Mononuclear cell (primary cell): ENCODE measurements around the gene ANHX. TPM values are rescaled to one million over a fixed set of nuclear protein-coding genes. Genes with fewer than 3 reads are reported as not detected.
"Not testable (repeated sequence)": the region's sequence is repeated elsewhere in the genome, so short reads cannot be mapped to it uniquely, and the experiment has no call there.

Experiments
- H3K27me3 ChIP-seq: 2 replicates; pipeline ENCODE4 v1.6.0; 2011; ENCODE audit warnings: low read length, control low read depth; ENCODE audit not compliant: insufficient read depth
- H3K4me1 ChIP-seq: 2 replicates; pipeline ENCODE4 v1.5.1; 2011; ENCODE audit warnings: mild to moderate bottlenecking, low read length, control low read depth; ENCODE audit not compliant: insufficient read depth
- H3K4me3 ChIP-seq: 2 replicates; pipeline ENCODE4 v1.5.1; 2011; ENCODE audit warnings: mild to moderate bottlenecking, low read length, moderate library complexity
- H3K9me3 ChIP-seq: 2 replicates; pipeline ENCODE4 v1.5.1; 2011; ENCODE audit warnings: low read depth, mild to moderate bottlenecking, control low read depth, low read length
- total RNA-seq: library from RNA; depleted of rRNA; stranded (reverse); fragments of >200 nt; gene quantifications from one replicate; pipeline ENCODE4 v1.2.3, GENCODE V29; 2012

Gene ANHX
- total RNA-seq, result not detected

DNA sequence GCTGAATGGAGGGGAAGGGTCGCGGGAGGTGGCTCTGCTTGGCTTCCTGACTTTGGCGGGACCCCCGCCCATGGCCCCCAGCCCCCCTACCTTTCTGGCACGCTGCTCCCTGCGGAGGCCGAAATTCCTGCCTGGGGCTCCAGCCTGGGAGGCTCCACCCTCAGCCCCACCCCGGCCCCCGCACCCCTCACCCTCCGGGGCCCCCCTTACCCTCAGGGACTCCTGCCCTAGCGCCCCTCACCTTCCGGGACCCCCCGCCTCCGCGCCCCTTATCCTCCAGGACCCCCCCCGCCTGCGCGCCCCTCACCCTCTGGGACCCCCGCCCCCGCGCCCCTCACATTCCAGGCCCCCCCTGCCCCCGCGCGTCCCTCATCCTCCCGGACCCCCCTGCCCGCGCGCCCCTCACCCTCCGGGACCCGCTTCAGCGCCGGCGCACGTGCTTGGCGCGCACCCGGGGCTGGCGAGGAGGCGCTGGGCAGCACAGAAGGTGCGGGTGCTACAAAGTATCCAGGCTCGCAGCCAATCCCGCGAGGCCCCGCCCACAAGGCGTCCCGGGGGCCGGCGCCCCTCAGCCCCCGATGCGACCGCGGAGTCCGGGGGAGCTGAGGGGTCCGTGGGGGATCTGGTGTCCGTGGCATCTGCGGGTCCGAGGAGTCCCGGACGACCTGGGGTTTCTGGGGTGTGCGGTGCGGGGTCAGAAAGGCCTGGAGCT lies at the start of gene ANHX:
ANHX (minus strand) TSS at position 477 of the 712 bp plus-strand sequence. CDS start 1,521 bp downstream, outside the sequence.
- H3K4me1 ChIP-seq, result no peaks in the 10 kb centered on the region
- H3K27me3 ChIP-seq, result no peaks in the 10 kb centered on the region
- H3K9me3 ChIP-seq, result no peaks in the 10 kb centered on the region
- no peak within 1 kb of the TSS for H3K4me3 ChIP-seq

DNA sequence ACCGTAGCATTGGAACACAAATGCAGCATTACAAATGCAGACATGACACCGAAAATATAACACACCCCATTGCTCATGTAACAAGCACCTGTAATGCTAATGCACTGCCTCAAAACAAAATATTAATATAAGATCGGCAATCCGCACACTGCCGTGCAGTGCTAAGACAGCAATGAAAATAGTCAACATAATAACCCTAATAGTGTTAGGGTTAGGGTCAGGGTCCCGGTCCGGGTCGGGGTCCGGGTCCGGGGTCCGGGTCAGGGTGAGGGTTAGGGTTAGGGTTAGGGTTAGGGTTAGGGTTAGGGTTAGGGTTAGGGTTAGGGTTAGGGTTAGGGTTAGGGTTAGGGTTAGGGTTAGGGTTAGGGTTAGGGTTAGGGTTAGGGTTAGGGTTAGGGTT lies 29.0 kb upstream of the ANHX start:
- H3K4me3 ChIP-seq, H3K4me1 ChIP-seq, H3K27me3 ChIP-seq, H3K9me3 ChIP-seq: not testable (repeated sequence)

DNA sequence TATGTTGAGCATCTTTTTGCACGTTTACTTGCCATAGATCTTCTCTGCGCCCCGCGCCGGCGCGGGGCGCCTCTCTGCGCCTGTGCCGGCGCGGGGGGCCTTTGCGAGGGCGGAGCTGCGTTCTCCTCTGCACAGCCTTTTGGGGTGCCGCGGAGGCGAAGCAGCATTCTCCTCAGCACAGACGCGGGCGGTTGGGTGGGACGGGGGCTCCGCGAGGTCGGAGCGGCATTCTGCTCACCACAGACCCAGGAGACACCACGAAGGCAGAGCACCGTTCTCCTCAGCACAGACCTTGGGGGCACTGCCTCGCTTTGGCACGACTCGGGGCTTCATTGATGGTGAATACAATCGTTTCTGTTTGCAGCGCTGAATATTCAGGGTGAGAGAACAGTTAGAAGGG lies 28.5 kb upstream of the ANHX start:
- H3K27me3 ChIP-seq, result no peaks in the 10 kb centered on the region
- H3K4me1 ChIP-seq, result no peaks in the 10 kb centered on the region
- no peak overlapping the region for H3K4me3 ChIP-seq
- H3K9me3 ChIP-seq, result no peaks in the 10 kb centered on the region

DNA sequence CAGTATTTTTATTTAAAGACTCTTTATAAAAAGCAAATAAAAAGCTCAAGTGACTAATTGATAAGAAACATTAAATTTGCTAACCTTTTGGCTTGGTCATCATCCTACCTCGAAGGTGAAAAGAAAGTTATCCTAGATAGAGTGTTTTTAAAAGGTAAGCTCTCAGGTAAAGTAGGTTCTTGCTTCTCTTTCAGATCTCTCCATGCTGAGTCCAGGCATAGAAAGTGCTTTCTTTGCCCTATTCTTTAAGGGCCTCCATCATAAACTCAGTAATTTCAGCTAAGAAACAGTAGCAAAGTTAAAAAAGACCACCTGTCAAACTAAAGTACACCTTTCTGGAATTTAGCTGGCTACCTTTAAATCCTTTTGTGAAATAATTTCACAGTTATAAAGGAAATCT lies 20.6 kb upstream of the ANHX start:
- Histone ChIP-seq H3K4me3 (no peak overlapping the region), H3K4me1 (no peaks in the 10 kb centered on the region), H3K27me3 (no peaks in the 10 kb centered on the region), H3K9me3 (no peaks in the 10 kb centered on the region)

DNA sequence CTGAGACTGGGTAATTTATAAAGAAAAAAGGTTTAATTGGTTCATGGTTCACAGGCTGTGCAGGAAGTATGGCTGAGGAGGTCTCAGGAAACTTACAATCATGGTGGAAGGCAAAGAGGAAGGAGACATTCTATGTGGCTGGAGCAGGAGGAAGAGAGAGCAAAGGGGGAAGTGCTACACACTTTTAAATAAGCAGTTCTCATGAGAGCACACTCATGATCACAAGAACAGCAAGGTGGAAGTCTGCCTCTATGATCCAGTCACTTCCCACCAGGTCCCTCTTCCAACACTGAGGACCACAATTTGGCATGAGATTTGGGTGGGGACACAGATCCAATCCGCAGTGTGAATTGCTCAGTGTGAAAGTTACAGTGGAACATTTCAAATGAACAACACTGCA lies 20.2 kb upstream of the ANHX start:
- not testable (repeated sequence) for H3K4me1 ChIP-seq, H3K9me3 ChIP-seq, H3K4me3 ChIP-seq, H3K27me3 ChIP-seq

DNA sequence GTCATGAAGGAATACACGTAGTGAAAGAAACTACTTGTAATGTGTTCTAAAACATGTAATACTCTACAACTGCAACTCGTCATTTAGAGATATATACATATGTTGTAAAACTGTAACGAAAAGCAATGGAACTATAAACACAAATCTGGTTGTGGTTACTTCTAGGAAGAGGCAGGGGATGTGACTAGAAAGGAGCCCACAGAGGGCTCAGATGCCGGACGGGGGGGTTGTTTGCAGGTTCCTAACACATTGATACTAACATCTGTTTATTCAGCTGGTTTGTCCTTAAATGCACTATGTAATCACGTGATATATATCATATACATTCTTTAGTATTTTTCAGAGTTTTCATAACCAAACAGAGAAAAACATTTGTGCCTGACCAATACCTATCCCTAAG lies 16.1 kb upstream of the ANHX start:
- Histone ChIP-seq H3K4me1 (no peaks in the 10 kb centered on the region), H3K9me3 (no peaks in the 10 kb centered on the region), H3K4me3 (no peak overlapping the region), H3K27me3 (no peaks in the 10 kb centered on the region)

DNA sequence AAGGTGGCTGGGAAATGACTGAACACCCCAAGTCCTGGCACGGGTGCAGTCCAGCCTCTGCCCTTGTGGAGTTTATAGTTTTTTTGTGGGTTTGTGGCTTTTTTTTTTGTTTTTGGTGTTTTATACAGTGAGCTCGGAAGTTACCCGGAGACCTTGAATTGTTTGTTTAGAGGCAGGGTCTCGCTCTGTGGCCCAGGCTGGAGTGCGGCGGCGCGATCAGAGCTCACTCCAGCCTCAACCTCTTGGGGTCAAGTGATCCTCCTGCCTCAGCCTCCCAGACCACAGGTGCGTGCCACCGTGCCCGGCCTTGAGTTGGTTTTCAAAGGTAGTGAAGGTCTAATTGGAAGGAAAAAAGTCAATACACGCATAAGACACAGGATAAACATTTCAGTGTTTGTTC lies 879 bp upstream of the ANHX start:
- no peaks in the 10 kb centered on the region for H3K27me3 ChIP-seq
- H3K9me3 ChIP-seq, result no peaks in the 10 kb centered on the region

DNA sequence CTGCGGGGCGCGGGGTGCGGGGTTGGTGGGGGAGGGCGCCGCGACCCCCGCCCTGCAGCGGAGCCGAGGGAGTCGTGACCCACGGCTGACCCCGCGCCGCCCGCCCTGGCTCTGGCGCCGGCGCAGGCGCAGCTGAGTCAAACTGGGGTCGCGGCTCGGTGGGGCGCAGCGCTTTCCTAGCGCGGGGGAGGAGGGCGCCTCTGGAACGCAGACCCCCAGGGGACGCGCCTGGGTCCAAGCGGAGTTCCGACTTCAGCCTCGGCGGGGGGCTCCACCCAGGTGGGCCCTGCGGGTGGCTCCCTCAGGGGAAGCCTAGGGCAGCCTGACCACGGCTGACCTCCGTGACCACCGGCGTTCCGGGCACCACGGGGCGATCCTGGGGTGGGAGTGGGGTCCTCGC lies 467 bp upstream of the ANHX start:
- Histone ChIP-seq H3K9me3 (no peaks in the 10 kb centered on the region), H3K27me3 (no peaks in the 10 kb centered on the region), H3K4me1 (no peaks in the 10 kb centered on the region), H3K4me3 (no peak overlapping the region)

More for the DNA sequence above, 879 bp upstream of the ANHX start:
- Histone ChIP-seq H3K4me3 (no peak overlapping the region), H3K4me1 (no peaks in the 10 kb centered on the region)

DNA sequence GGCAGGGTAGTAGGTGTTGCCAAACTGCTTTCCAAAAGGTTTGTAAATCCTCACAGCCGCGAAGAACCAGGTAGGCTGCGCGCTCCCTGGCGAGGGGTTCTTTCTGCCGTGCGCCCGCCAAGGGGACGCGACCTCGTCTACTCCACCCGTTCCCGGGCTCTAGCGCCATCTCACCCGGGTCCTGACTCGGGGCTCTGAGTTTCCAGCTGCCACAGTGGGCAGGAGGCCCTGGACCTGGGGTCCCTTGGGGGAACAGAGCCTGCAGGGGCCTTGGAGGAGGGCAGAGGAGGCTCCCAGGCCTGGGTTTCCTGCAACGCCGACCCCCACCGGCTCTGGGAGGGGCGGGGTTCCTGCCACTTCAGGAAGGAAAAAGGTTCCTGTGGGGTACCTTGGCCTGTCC lies 706 bp downstream of the ANHX start:
- Histone ChIP-seq H3K4me3 (no peak overlapping the region), H3K9me3 (no peaks in the 10 kb centered on the region), H3K4me1 (no peaks in the 10 kb centered on the region), H3K27me3 (no peaks in the 10 kb centered on the region)

DNA sequence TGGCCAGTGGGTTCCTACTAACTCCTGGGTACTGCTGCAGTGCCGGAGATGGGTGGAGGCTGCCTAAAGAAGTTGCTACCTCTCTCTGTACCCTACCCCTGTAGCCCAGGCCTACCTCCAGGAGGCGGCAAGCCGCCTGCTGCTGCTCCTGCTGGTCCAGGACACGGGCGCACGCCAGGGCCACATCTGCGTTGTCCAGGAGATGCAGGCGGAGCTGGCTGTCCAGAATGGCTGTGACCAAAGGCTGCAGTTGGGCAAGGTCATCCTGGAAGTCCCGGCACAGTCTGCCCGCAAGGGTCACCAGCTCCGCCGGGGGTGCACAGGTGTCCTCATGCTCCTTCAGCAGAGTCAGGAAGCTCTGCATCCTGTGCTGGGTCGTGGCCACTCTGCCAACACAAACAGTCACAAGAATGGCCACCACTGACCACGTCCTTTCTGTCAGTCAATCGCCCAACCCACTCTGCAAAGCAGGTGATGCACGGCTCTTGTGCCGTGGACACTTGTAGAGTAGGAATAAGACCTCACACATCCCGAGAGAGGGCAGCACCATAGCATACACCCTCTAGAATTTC lies 1.6 kb downstream of the ANHX start:
- no peaks in the 10 kb centered on the region for H3K4me1 ChIP-seq
- H3K9me3 ChIP-seq, result no peaks in the 10 kb centered on the region
- H3K4me3 ChIP-seq, result no peak overlapping the region
- H3K27me3 ChIP-seq, result no peaks in the 10 kb centered on the region

DNA sequence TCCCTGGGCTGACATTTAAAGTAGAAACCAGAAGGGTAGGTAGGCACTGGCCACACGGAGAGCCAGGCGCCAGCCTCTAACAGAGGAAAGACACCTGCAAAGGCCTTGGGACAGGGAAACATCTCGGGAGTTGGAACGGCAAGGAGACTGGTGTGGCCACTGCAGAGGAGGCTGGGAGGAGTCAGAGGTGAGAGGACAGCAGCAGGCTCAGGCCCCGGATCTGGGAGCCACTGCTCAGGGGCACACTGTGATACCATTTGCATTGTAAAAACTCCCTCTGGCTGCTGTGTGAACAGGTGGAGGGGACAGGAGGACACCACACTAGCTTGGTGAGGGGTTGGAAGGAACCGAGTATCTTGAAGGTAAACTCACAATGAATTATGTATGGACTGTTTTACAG lies 2.7 kb downstream of the ANHX start:
- Histone ChIP-seq H3K27me3 (no peaks in the 10 kb centered on the region), H3K4me3 (no peak overlapping the region), H3K9me3 (no peaks in the 10 kb centered on the region), H3K4me1 (no peaks in the 10 kb centered on the region)

DNA sequence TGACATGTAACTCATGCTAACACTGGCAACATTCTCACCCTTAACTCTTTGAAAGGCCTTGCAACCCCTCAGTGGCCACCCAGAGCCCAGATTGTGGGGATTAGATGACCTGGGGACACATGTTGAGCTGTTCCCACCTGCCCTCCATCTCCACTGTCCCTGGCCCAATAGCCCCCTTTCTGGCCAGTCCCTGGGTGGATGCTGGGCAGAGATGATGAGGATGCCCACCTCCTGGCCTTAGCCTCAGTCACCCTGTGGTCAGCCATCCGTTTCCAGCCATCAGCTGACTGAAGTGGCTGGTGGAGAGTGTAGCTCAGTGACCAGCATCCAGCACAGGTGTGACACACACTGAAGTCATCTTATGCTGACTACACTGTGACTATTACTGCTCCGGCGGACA lies 4.7 kb downstream of the ANHX start:
- H3K9me3 ChIP-seq, result no peaks in the 10 kb centered on the region
- no peaks in the 10 kb centered on the region for H3K27me3 ChIP-seq
- H3K4me3 ChIP-seq, result no peak overlapping the region
- H3K4me1 ChIP-seq, result no peaks in the 10 kb centered on the region

DNA sequence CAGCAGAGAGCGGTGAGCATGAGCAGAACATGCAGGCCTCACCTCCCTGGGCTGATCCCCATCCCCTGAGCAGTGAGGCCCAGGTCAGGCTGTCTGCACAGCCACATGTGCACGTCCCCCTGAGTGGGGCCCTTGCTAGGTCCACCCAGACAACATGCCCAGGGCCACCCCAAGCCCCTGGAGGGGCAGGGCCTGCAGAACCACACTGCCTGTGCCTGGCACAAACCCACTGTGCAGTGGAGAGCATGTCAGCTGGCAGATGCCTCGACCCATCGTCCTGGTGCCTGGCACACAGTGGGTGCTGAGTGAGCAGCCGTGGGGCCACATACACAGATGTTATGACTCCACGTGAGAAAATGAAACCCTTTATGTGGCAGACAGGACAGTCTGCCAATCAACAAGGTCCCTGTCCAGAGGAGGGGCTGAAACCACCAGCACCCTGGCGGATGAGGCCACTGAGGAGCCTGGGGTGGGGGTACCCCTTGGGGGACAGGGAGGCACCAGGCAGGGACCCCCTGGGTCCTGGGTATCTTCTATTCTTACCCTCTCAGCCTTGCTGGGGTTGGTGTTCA lies 8.3 kb downstream of the ANHX start:
- Histone ChIP-seq H3K4me1 (no peaks in the 10 kb centered on the region), H3K27me3 (no peaks in the 10 kb centered on the region), H3K9me3 (no peaks in the 10 kb centered on the region), H3K4me3 (no peak overlapping the region)

DNA sequence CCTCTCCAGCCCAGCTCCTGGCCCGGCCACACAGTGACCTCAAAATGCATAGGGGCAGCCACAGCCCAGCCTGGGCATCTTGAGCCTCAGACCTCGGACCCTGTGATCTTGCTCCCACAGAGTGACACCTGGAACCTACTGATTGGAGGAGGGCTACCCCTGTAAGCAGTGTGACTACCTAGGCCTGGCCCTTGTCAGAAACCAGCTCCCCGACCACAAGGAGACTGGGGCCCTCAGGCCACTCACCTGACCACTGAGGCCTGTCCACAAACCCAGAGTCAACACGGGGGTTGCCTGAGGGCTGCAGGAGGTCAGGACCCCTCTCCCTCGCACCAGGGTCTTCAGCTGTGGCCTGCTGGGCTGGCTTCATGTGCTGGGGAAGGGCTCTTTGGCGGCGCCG lies 9.0 kb downstream of the ANHX start:
- no peaks in the 10 kb centered on the region for H3K27me3 ChIP-seq
- no peaks in the 10 kb centered on the region for H3K4me1 ChIP-seq
- H3K9me3 ChIP-seq, result no peaks in the 10 kb centered on the region
- H3K4me3 ChIP-seq, result no peak overlapping the region

DNA sequence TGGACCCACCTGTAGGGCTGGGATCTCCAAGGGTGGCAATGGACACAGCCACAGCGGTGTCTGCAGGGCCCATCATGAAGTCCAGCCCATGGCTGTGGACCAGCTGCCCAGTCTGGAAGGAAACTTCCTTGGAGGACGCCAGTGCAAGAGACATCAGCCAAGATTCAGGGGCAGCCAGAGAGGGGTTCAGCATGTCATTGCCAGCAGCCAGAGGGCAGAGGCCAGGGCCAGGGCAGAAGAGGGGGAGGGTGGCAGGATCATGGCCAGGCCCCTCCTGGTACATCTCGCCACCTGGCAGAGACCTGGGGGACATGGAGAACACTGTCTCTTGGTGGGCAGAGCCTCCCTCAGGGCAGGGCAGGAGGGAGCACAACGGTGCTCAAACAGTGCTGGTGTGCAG lies 10.2 kb downstream of the ANHX start:
- no peak overlapping the region for H3K4me3 ChIP-seq
- no peaks in the 10 kb centered on the region for H3K9me3 ChIP-seq
- no peaks in the 10 kb centered on the region for H3K27me3 ChIP-seq
- H3K4me1 ChIP-seq, result no peaks in the 10 kb centered on the region

DNA sequence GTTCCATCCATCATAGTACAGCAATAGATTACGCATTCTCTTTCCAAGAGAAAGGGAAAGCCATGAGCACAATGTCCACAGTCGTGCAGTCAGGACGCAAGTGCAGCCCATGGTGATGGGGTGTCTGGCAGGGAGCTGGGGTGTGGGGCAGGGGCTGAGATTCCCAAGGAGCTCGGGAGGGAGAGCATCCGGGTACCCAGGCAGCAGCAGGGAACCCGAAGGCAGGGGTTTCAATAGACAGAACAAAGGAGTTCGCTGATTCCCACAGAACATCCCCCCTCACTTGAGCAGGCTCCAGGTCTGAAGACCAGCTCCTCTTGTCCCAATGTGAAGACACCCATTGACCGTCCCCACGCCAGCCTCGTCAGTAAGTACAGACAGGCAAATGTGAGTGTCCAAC lies 13.5 kb downstream of the ANHX start:
- Histone ChIP-seq H3K27me3 (no peaks in the 10 kb centered on the region), H3K9me3 (no peaks in the 10 kb centered on the region), H3K4me1 (no peaks in the 10 kb centered on the region), H3K4me3 (no peak overlapping the region)
